ENCODE results near the gene POLR2I.
"Not testable (repeated sequence)": the region's sequence is repeated elsewhere in the genome, so short reads cannot be mapped to it uniquely, and the experiment has no call there.

POLR2I gene

GRCh38 chr19:36114721-36115452, at the start of gene POLR2I:
Gene POLR2I (minus strand): TSS chr19:36114875. CDS start chr19:36114856, 19 bp downstream.
- DNase-seq, result peak; percentile 98

- no peak for DNase-seq
Measured at GRCh38 chr19:36163813-36164212, 49.1 kb upstream of the POLR2I start.

GRCh38 chr19:36160821-36161596, 46.3 kb upstream of the POLR2I start:
- no peak for DNase-seq

GRCh38 chr19:36153126-36153525, 38.5 kb upstream of the POLR2I start:
- DNase-seq, result no peak

- DNase-seq, result no peak
Measured at GRCh38 chr19:36152352-36153091, 37.8 kb upstream of the POLR2I start, which contains the start of gene COX7A1. Gene COX7A1 (minus strand): TSS chr19:36152447. CDS start chr19:36152407, 40 bp downstream.

- no peak for DNase-seq
Measured at GRCh38 chr19:36152019-36152351, 37.3 kb upstream of the POLR2I start.

GRCh38 chr19:36151144-36152018, 36.7 kb upstream of the POLR2I start:
- DNase-seq, result no peak

- no peak for DNase-seq
Measured at GRCh38 chr19:36150586-36150985, 35.9 kb upstream of the POLR2I start.

GRCh38 chr19:36149673-36150406, 35.2 kb upstream of the POLR2I start:
- no peak for DNase-seq

GRCh38 chr19:36144624-36145023, 29.9 kb upstream of the POLR2I start:
- no peak for DNase-seq

GRCh38 chr19:36142496-36142895, 27.8 kb upstream of the POLR2I start:
- no peak for DNase-seq

GRCh38 chr19:36142046-36142445, 27.4 kb upstream of the POLR2I start:
- DNase-seq, result no peak

- DNase-seq, result peak; percentile 87
Measured at GRCh38 chr19:36141039-36141927, 26.6 kb upstream of the POLR2I start.

- peak; percentile 40 for DNase-seq
Measured at GRCh38 chr19:36140304-36141038, 25.8 kb upstream of the POLR2I start.

- peak; percentile 91 for DNase-seq
Measured at GRCh38 chr19:36139473-36140303, 25.0 kb upstream of the POLR2I start, which contains the start of gene CAPNS1. Gene CAPNS1 (plus strand): TSS chr19:36140066. CDS start chr19:36141012, 946 bp downstream.

- DNase-seq, result no peak
Measured at GRCh38 chr19:36139120-36139472, 24.4 kb upstream of the POLR2I start.

GRCh38 chr19:36136964-36137686, 22.4 kb upstream of the POLR2I start:
- no peak for DNase-seq

- not testable (repeated sequence) for DNase-seq
Measured at GRCh38 chr19:36134867-36135266, 20.2 kb upstream of the POLR2I start.

All from stimulated activated CD4-positive, alpha-beta T cell treated with anti-CD3 and anti-CD28 coated beads, Interleukin-12 subunit alpha, Interleukin-12 subunit beta, amount 100 ng/mL, for 4 hours (primary cell).